Amniotic epithelial cell (primary cell): Measurements from ENCODE around the gene ATP5PD.
"Not testable (repeated sequence)": the region's sequence is repeated elsewhere in the genome, so short reads cannot be mapped to it uniquely, and the experiment has no call there.

Experiments used
- DNase-seq: peaks from one replicate; pipeline ENCODE4 v3.0.0-alpha.2; 2010; ENCODE audit warnings: low read depth

ATP5PD gene

GRCh38 chr17:75077496-75078283, 30.9 kb upstream of the ATP5PD start:
- no peak for DNase-seq

DNA sequence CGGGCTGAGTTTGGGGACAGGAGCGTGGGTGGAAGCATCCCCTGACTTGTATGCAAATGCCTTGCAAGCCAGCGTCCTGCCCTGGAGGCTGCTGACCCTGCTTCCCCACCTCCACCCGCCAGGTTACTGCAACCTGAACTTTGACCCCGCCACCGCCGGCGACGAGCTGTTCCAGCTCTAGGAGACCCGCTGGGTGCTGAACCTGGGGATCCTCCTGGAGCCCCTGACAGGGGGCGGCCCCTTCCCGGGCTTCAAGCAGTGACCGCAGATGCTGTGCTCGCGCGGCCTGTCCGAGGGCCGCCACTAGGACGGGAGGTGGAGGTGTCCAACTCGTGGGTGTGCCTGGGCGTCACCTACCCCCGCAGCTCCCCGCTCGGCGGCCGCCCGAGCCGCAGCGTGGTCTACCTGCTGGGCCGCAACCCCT, 30.3 kb upstream of the ATP5PD start:
- no peak for DNase-seq

DNA sequence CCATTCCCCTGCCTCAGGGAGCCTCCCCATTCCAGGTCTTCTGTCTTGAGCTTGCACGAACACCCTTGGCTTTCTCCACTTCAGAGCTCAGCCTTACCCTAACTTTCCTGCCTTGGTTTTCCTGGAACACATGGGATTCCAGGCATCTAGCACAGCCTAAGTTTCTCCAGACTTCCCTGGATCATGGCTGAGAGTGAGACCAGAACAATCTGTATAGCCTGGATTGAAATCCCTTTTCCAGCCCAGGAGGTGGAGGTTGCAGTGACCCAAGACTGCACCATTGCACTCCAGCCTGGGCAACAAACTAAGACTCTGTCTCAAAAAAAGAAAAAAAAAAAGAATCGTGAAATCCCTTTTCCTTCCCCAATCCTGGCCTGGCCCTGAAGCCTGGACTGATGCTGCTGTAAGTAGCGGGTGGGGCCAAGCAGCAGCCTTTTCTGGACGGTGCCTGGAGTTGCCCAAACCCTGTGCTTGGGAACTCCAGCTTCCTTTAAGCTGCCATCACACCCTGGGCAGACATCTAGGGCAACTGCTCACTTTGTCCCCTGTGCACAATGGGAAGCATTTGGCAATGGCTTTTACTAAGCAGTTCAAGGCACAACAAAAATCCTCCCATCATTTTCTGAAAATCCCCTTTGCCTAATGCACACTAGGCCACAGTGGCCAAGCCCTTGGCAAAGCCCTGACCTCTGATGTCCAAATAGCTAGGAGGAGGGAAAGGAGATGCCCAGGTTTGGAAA, 29.0 kb upstream of the ATP5PD start:
- DNase-seq, result no peak

- DNase-seq, result no peak
These were observed 27.8 kb upstream of the ATP5PD start for GRCh38 chr17:75074532-75074931.

GRCh38 chr17:75073618-75074047, 26.9 kb upstream of the ATP5PD start:
- DNase-seq, result peak; percentile 77

DNA sequence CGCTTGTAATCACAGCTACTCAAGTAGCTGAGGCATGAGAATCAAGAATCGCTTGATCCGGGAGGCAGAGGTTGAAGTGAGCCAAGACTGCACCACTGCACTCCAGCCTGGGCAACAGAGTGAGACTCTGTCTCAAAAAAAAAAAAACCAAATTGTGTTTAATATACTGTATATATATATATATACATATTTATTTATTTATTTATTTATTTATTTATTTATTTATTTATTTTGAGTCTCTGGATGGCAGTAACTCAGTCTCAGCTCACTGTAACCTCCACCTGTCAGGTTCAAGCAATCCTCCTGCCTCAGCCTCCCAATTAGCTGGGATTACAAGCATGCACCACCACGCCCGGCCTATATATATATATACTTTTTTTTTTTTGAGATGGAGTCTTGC, 26.1 kb upstream of the ATP5PD start:
- not testable (repeated sequence) for DNase-seq

- not testable (repeated sequence) for DNase-seq
These were observed 24.9 kb upstream of the ATP5PD start for GRCh38 chr17:75071478-75072271.

GRCh38 chr17:75069783-75070182, 23.0 kb upstream of the ATP5PD start:
- no peak for DNase-seq

GRCh38 chr17:75068750-75069149, 22.0 kb upstream of the ATP5PD start:
- DNase-seq, result no peak

DNA sequence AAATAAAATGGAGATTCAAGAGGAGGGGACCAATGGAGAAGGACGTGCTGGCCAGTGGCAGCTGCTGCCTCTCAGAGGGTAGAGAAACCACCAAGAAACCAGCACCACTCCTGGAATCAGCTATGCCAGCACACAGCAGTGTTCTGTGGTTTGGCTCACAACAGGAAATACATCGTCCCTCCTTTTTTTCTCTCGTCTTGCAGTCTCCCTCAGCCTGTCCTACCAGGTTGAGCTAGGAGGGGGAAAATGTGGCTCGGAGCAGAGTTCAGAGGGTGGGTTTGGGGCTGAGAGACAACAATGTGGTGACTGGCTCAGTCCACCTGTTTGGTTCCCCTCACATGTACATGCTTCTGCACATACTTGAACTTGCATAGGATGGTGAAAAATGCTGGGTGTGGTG, 21.1 kb upstream of the ATP5PD start:
- no peak for DNase-seq

DNA sequence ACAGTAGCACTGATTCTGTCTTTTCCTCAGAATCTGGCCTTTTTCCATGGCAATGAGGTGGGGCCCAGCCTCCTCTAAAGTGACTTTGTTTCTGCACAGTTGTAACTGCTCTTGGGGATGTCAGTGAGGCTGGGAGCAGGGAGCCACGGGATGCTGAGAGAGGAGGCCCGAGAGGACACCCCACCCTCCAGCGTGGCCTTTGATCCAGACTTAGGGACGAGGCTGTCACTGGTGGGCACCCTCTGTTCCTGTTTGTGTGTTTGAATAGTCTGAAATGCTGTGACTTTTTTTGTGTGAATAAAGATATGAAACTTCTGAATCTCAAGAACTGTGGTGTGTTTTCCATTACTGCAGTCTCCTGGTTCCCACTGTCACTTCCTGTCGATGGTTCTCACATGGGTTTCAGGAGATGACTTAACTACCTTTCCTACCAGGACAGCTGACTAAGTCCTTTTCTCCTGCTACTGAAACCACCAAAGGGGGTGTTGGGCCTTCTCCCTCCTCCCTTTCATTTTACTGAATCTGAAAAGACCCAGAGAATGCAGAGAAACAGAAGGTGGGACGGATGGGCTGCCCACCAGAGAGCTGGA, 18.9 kb upstream of the ATP5PD start:
- DNase-seq, result peak; percentile 43

DNA sequence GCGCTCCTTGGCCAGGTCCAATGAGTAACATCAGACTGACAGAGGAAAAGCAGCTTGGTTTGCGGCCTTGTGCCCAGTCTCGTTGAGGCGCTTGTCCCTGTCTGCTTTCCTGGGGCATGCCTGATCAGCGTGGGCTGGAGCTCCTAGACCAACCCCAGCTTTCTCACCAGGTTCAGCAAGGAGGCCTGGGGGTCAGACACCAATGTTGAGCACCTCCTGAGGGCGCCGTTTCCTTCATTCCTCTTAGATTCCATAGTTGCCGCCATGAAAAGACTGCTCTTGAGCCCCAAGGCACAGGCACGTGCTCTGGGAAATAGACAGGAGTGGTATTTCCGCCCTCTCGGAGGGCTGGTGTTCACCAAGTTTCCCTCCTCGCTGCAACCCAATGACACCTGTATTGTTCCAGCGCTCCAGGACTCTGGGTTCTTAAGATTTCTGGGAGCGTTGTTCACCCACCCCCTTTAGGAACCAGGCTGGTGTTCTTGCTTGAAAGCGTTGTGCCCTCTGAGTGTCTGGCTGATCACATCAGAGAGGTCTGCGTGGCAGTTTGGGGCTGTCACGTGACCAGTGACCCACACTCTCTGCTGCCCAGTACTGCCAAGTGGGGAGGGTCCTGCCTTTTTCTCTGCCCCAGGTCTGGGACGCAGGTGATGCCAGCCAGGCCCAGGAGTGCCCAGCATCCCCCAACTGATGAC, 18.2 kb upstream of the ATP5PD start:
- DNase-seq, result no peak

- DNase-seq, result no peak
These were observed 17.7 kb upstream of the ATP5PD start for GRCh38 chr17:75064460-75064859.

DNA sequence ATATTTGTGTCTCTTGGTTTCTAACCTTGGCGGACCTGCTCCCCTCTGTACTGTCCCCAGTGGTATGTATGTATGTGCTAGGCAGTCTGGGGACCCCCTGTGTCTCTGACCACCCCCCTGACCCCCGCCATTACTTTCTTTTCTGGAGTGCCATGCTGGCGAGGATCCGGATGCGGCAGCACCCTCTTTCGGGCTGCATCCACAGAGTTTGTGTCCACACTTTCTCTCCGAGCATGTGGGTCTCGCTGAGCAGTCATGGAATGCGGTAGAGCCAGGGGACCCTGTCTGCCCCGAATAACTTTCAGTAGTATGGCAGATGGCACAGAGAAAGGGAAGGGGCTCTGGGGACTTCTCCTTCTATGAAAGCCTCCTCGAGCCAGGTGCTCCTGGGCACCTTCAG, 17.3 kb upstream of the ATP5PD start:
- DNase-seq, result no peak

GRCh38 chr17:75063626-75064025, 16.9 kb upstream of the ATP5PD start:
- no peak for DNase-seq

GRCh38 chr17:75063201-75063600, 16.4 kb upstream of the ATP5PD start:
- DNase-seq, result no peak

- no peak for DNase-seq
These were observed 14.8 kb upstream of the ATP5PD start for GRCh38 chr17:75061618-75062017.

DNA sequence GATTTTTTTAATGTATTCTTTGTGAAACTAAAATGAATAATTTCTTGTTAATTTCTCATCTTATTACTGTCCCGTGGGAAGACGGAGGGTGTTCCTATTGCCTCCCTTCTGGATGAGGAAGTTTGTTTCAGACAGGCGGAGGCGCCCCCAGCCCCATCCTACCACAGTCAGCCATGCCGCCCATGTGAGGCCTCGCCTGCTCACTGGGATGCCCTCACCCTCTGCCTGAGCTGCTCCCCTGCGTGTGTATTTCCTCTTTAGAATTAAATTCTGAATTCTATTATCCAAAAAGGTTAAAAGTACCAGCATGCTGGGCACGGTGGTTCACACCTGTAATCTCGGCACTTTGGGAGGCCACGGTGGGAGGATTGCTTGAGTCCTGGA, 14.3 kb upstream of the ATP5PD start:
- no peak for DNase-seq

GRCh38 chr17:75060434-75061054, 13.8 kb upstream of the ATP5PD start:
- no peak for DNase-seq

- DNase-seq, result peak; percentile 82
These were observed 12.9 kb upstream of the ATP5PD start for GRCh38 chr17:75059369-75060345.
